ENCODE results near the gene FASTK. TPM values are rescaled to one million over a fixed set of nuclear protein-coding genes. Genes with fewer than 3 reads are reported as not detected.

Gene FASTK
- total RNA-seq, 4 donors from 2014 or later = 69.9 to 139 (median 79.7) TPM

- Histone ChIP-seq H3K36me3 (peaks cover 0 to 38% (median 0%) of the 10 kb centered on the region in 3 donors), H3K4me3 (peak overlapping the region in 1 of 4 donors; percentile 36), H3K9me3 (no peaks in the 10 kb centered on the region), H3K4me1 (peaks cover 0 to 42% (median 12%) of the 10 kb centered on the region in 4 donors), H3K27ac (no peak overlapping the region), H3K27me3 (no peaks in the 10 kb centered on the region)
- TF ChIP-seq CTCF (IDR thresholded peaks at IDR 0.05) (peak in 2 of 5 experiments; percentile 16 to 19), EP300 (IDR thresholded peaks at IDR 0.05) (no peak)
- 9 to 33% methylated on average over 17 to 28 of the region's 114 CpGs for WGBS, 2 donors
- no peak for DNase-seq (ENCODE audit: low spot score in 2 of 2)
These were observed 34.7 kb upstream of the FASTK start for GRCh38 chr7:151115121-151115835.

- TF ChIP-seq POLR2A (IDR thresholded peaks at IDR 0.05) = no peak
- TF ChIP-seq EP300 (IDR thresholded peaks at IDR 0.05) = no peak
- no peak for TF ChIP-seq CTCF (IDR thresholded peaks at IDR 0.05)
- Histone ChIP-seq H3K36me3 (peaks cover 0 to 30% (median 0%) of the 10 kb centered on the region in 3 donors), H3K4me1 (peaks cover 0 to 50% (median 12%) of the 10 kb centered on the region in 4 donors), H3K27me3 (no peaks in the 10 kb centered on the region), H3K9me3 (no peaks in the 10 kb centered on the region), H3K4me3 (peak overlapping the region in 1 of 4 donors; percentile 36), H3K27ac (no peak overlapping the region)
- 39 to 74% methylated on average over 29 to 61 of the region's 101 CpGs for WGBS, 2 donors
- DNase-seq (ENCODE audit: low spot score in 2 of 2) = no peak
These were observed 33.8 kb upstream of the FASTK start for GRCh38 chr7:151114151-151115090.

GRCh38 chr7:151113344-151114150, 32.9 kb upstream of the FASTK start:
- Histone ChIP-seq H3K4me1 (peaks cover 0 to 56% (median 12%) of the 10 kb centered on the region in 4 donors), H3K9me3 (no peaks in the 10 kb centered on the region), H3K4me3 (no peak overlapping the region), H3K27ac (no peak overlapping the region), H3K27me3 (no peaks in the 10 kb centered on the region), H3K36me3 (peaks cover 0 to 21% (median 0%) of the 10 kb centered on the region in 3 donors)
- DNase-seq (ENCODE audit: low spot score in 2 of 2) = no peak
- no peak for TF ChIP-seq EP300 (IDR thresholded peaks at IDR 0.05)
- no peak for TF ChIP-seq CTCF (IDR thresholded peaks at IDR 0.05)
- no peak for TF ChIP-seq POLR2A (IDR thresholded peaks at IDR 0.05)
- 78 to 83% methylated on average over 13 of the region's 13 CpGs for WGBS, 2 donors

DNA sequence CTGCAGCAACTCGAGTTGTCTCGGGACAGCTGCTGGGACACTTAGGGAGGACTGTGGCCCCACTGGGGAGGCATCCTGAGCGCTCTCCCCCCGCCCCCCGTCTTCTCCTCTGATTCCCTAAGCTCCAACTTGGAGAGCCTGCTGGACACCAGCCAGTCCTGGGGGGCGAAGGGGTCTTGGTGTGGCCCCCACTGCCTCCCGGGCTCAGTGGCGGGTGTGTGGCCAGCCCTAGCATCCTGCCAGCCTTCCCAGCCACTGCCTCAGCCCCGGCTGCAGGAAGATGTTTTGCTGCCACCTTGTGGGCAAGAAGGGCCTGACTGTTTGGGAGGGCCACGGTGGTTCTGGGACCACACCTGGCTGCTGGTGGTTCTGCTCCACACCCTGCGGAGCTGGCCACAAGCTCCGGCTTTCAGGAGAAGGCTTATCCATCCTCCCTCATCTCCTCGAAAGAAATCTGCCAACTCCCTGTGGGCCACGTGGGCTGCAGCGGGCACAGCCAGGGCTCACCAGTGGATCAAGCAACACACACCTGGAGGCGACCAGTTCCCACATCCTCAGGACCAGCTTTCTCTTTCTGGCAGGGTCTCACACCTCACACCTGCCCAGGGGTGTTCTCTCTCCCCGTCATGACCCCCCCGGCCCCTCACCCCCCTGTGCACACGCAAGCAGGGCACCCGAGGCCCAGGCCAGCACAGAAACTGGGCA, 30.5 kb upstream of the FASTK start:
- Histone ChIP-seq H3K4me1 (peaks cover 0 to 61% (median 12%) of the 10 kb centered on the region in 4 donors), H3K9me3 (no peaks in the 10 kb centered on the region), H3K27me3 (no peaks in the 10 kb centered on the region), H3K27ac (peak overlapping the region in 1 of 4 donors; percentile 2), H3K4me3 (no peak overlapping the region), H3K36me3 (peaks cover 0 to 7% (median 0%) of the 10 kb centered on the region in 3 donors)
- DNase-seq (ENCODE audit: low spot score in 2 of 2) = peak; percentile 63 to 82
- TF ChIP-seq POLR2A (IDR thresholded peaks at IDR 0.05) = no peak
- peak in 1 of 2 donors; percentile 59 for TF ChIP-seq EP300 (IDR thresholded peaks at IDR 0.05)
- TF ChIP-seq CTCF (IDR thresholded peaks at IDR 0.05) = peak; percentile 82 to 95 (median 87)
- WGBS, 2 donors = 33 to 42% methylated on average over 18 to 19 of the region's 20 CpGs
